ENCODE data around the gene AHNAK2.
"Not testable (repeated sequence)": the region's sequence is repeated elsewhere in the genome, so short reads cannot be mapped to it uniquely, and the experiment has no call there.

AHNAK2 gene

GRCh38 chr14:104953097-104953496 lies 25.1 kb downstream of the AHNAK2 start:
- no peak for TF ChIP-seq CTCF (IDR thresholded peaks at IDR 0.05; ENCODE audit: low read depth, low read length)
- H3K4me3 ChIP-seq (ENCODE audit: low read depth, low read length) = no peak overlapping the region

- not testable (repeated sequence) for H3K4me3 ChIP-seq (ENCODE audit: low read depth, low read length)
These were observed 26.1 kb downstream of the AHNAK2 start for GRCh38 chr14:104951863-104952657.

GRCh38 chr14:104950701-104951100 lies 27.5 kb downstream of the AHNAK2 start:
- not testable (repeated sequence) for H3K4me3 ChIP-seq (ENCODE audit: low read depth, low read length)

GRCh38 chr14:104950021-104950420 lies 28.2 kb downstream of the AHNAK2 start:
- H3K4me3 ChIP-seq (ENCODE audit: low read depth, low read length) = no peak overlapping the region
- TF ChIP-seq CTCF (IDR thresholded peaks at IDR 0.05; ENCODE audit: low read depth, low read length) = no peak

- not testable (repeated sequence) for H3K4me3 ChIP-seq (ENCODE audit: low read depth, low read length)
These were observed 28.7 kb downstream of the AHNAK2 start for GRCh38 chr14:104949406-104949955.

- no peak for TF ChIP-seq CTCF (IDR thresholded peaks at IDR 0.05; ENCODE audit: low read depth, low read length)
- H3K4me3 ChIP-seq (ENCODE audit: low read depth, low read length) = no peak overlapping the region
These were observed 29.5 kb downstream of the AHNAK2 start for GRCh38 chr14:104948736-104949031.

GRCh38 chr14:104947881-104948735 lies 30.1 kb downstream of the AHNAK2 start:
- H3K4me3 ChIP-seq (ENCODE audit: low read depth, low read length) = not testable (repeated sequence)

- not testable (repeated sequence) for H3K4me3 ChIP-seq (ENCODE audit: low read depth, low read length)
These were observed 31.0 kb downstream of the AHNAK2 start for GRCh38 chr14:104947201-104947600.

- not testable (repeated sequence) for H3K4me3 ChIP-seq (ENCODE audit: low read depth, low read length)
These were observed 31.9 kb downstream of the AHNAK2 start for GRCh38 chr14:104945986-104946965.

- H3K4me3 ChIP-seq (ENCODE audit: low read depth, low read length) = not testable (repeated sequence)
These were observed 32.9 kb downstream of the AHNAK2 start for GRCh38 chr14:104945266-104945665.

- not testable (repeated sequence) for H3K4me3 ChIP-seq (ENCODE audit: low read depth, low read length)
These were observed 33.6 kb downstream of the AHNAK2 start for GRCh38 chr14:104944436-104945205.

- not testable (repeated sequence) for H3K4me3 ChIP-seq (ENCODE audit: low read depth, low read length)
These were observed 34.2 kb downstream of the AHNAK2 start for GRCh38 chr14:104944016-104944308.

GRCh38 chr14:104943216-104944015 lies 34.8 kb downstream of the AHNAK2 start:
- not testable (repeated sequence) for H3K4me3 ChIP-seq (ENCODE audit: low read depth, low read length)
